GM19328 (cell line): ENCODE measurements around the gene KRTAP4-7.
"Not testable (repeated sequence)": the region's sequence is repeated elsewhere in the genome, so short reads cannot be mapped to it uniquely, and the experiment has no call there.

Experiments
- ATAC-seq: cut with Tn5 transposase; IDR thresholded peaks from one replicate; pipeline ENCODE4 v1.9.1; 2021; ENCODE audit warnings: mild to moderate bottlenecking, moderate library complexity; ENCODE audit not compliant: unreplicated experiment

The KRTAP4-7 gene

DNA sequence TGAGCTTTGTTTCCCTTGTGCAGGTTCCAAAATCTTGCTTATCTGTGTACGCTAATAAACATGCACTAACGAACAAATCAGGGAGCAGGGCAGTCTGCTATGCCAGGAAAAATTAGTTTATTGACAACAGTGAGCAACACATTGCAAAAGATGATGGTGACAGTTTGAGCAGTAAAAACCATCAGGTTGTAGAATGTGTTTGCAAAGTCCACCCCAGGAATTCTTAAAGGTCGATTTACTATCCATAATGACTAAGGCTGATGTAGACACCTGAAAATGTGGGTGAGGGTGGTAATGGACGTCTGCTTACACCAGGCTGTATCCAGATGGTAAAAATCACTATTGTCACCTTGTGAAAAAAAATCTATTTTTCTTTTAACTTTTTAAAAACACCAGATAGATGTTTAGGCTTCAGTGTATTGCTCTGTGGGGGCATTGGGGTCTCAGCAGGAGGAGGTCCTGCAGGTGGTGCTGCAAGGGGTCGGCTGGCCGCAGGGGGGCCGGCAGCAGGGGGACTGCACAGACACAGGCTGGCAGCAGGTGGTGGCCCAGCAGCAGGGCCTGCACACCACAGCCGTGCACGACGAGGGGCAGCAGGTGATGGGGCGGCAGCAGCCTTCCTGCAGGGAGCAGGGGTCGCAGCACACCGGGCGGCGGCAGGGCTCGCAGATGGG lies 18.8 kb upstream of the KRTAP4-7 start:
- ATAC-seq = not testable (repeated sequence)

DNA sequence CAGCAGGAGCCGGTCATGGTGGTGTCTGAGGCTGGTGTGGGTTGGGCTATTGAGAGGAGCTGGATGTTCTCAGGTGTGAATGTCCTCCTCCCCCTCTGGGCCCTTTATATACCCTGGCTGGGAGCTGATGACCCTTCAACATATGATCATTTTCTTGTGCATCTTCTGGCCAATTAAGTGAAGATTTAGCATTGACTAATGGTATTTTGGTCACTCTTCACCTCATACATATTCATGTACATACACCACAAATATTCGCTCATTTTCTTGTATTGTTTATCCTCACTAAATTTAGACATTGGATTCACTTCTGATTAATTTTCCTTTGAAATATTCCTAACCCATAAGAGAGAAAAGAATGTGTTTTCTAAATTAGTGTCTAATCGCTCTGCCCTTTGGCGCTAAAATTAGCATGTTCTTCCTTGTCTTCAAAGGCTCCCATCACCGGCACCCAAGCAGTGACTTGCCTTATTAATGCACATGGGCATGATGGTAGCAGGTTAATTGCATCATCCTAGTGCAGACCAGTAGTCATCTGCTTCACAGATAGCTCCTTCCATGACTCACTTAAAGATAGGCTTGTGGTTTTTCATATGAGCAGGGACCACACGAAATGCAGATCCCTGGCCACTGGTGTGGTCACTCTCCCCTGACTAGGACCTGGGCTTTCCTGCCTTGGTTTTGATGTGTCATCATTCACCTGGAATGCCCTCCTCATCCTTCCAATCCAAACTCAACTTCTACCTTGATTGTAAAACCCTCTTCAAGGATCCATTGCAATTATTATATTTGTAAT lies 17.9 kb upstream of the KRTAP4-7 start, which contains the start of gene KRTAP2-4:
Gene KRTAP2-4, minus strand, starts transcription at position 51 of the 796 bp plus-strand sequence. Its CDS starts 34 bp downstream, at position 17.
- ATAC-seq = no peak

DNA sequence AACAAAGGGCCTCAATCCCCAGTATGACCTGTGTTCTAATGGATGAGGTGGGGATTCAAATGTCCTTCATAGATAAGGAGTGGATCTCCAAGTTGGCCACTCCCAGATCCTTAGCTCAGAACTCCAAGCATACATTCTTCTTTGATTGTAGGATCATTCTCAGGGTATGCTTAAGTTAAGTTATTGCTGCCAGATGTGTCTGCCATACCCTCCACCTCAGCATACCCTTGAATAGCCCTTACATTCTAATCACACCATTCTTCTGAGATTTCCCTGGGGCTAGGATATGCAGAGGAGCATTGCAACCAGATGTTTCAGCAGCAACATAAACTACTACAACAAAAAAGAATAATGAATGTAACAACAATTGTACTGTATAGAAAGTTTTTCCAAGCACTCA lies 16.7 kb upstream of the KRTAP4-7 start:
- ATAC-seq = no peak

DNA sequence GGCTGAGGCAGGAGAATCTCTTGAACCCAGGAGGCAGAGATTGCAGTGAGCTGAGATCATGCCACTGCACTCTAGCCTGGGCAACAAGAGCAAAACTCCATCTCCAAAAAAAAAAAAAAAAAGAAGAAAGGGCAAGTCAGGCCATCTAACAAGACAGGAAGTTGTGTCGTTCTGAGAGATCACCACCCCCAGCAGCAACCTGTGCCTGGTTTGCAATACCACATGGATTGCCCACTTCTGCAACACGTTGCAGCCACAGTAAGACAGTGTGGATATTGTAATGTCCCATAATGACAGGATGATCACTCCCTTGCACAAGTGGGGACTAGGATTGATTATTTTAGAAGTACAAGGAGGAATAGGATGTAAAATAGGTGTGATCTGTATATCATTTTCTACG lies 14.9 kb upstream of the KRTAP4-7 start:
- ATAC-seq = no peak

DNA sequence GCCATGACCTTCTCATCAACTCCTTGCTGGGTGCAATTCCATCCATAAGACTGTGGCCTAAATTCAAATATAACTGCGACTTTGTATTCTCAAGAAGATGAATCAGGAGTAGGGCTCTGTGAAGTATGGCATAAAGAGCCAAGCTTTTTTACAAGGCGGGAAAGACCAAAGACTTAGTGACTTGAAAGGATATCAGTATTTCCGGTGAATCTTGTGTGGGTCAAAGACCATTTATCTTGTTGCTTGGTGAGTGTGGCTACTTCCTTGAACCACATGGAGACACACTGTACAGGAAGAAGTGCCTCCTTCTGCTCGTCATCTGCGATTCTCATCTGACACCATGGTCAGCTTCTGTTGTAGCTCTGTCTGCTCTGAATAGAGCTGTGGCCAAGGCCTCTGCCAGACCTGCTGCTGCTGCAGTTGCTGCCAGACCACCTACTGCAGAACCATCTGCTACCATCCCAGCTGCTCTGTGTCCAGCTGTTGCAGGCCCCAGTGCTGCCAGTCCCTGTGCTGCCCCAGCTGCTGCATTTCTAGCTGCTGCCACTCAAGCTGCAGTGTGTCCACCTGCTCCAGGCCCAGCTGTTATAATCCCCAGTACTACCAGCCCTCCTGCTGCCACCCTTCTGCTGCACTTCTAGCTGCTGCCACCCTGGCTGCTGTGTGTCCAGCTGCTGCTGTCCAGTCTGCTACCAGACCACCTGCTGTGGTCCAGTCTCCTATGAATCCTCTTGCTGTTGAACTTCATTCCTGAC lies 12.2 kb upstream of the KRTAP4-7 start:
- no peak for ATAC-seq

DNA sequence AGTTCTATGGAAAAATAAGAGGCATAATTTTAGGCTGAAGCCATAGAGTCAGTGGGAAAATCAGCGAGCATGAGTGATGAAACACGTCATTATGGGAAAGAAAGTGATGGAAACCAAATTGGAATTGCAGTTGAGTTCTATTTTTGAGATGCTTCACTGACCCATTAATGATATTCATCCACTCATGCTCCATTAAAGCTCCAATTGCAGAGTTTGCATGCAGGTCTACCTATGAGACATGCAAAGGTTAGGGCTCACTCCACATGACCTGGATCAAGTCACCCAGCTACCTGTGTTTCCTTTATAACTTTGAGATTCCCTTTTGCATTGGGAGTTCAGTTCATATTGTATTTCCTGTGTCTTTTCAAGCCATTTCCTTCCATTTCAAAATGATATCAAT lies 10.3 kb upstream of the KRTAP4-7 start:
- no peak for ATAC-seq

DNA sequence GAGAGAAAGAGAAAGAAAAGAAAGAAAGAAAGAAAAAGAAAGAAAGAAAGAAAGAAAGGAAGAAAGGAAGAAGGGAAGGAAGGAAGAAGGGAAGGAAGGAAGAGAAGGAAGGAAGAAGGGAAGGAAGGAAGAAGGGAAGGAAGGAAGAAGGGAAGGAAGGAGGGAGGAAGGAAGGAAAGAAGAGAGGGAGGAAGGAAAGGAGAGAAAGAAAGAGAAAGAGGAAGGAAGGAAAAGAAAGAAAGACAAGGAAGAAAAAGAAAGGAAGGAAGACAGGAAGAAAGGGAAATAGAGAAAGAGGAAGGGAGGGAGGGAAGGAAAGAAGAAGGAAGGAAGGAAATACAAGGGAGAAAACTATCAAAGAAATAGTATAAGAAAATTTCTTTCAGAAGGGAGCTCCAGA lies 7.2 kb upstream of the KRTAP4-7 start:
- no peak for ATAC-seq

DNA sequence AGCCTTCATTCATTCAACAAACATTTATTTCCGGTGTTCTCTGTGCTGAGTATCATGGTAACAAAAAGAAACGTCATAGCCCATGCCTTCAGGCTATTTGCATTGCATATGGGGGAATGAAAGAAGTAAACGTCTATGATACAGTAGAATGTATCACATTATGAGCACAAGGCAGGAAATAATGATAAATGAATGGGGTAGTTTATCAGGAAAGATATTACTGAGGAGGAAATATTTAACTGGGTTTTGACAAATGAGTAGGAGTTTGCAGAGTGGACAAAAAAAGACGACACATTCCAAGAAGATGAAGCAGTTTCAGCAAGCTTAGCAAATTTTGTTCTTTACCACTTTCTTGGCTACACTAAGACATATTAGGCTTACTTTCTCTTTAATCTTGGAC lies 1.3 kb upstream of the KRTAP4-7 start:
- no peak for ATAC-seq

DNA sequence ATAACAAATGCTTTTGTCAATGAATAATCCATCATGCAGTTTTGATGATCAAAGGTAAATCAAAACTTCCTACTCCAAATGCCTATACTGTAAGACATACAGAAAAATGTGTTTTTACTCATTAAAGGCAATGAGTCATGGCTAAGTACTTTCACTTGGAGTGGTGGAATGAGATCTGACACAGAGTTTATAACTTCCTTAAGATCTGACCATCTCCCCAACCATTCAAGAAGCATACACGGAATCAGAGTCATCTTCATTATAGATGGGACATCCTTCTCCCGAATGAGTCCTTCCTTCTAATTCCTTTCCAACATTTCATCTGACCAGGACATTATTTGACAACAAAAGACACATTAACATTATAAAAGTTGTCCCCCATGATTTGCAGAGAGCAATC lies 523 bp upstream of the KRTAP4-7 start:
- ATAC-seq = not testable (repeated sequence)

DNA sequence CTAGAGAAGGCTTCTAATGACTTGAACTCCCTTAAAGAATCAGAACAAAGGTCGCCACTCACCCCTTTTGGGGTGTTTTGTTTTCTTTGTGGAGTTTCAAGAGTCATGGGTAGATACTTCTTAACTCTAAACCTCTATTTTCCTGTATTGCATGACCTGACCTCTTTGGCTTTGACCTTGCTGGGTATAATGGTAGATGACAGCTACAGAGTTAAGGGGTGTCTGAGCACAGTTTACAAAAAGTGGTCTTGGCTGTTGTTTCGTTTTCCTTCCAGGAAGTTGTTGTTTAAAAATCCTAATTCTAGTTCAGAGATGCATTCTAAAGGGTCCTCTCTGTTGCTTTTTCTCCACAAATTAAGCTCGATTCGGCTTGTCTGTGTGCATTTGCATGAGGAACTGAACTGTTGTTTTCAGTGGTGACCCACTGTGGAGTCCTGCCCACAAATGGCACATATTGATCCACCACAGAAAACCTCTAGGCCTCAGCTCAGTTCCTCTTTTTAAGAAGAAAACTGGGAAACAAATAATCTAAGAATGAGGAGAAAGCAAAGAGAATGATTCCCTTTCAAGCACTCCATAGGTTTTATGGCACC lies 4.9 kb downstream of the KRTAP4-7 start:
- not testable (repeated sequence) for ATAC-seq

DNA sequence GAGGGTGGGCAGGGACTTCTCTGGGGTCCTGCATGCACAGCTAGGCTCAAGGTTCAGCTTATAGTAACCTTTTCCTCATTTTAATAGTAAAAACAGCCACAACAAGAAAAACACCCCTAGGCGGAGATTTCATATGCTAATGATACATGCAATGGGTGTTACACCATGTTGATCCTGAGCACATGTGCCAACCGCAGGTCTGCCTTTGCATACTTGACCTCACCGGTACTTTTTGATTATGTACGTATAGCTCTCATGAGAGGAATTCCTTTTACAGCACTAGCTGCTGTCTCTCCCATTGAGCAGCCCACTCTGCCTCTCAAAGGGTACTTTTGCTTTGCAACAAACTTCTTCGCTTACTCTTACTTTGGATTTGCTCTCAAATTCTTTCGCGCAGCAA lies 12.1 kb downstream of the KRTAP4-7 start:
- no peak for ATAC-seq

DNA sequence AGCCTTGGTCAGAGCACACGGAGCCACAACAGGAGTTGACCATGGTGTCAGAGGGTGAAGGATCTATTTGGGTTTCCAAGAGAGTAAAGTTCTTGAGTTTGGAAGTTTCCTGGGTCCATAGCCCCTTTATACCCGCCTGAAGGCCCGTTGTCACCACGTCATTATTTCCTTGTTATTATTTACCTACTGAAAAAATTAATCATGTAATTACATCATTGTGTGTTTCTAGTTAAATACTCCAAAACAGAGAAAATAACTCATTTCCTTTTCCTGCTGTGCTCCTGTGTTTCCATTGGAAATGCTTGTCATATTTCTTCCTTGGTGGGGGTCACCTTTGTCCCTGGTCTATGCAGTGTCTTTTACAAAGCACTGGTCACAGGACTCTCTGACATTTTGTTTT lies 14.1 kb downstream of the KRTAP4-7 start, which contains the start of gene KRTAP4-8:
Gene KRTAP4-8, minus strand, starts transcription at position 101 of the 400 bp plus-strand sequence. Its CDS starts 58 bp downstream, at position 43.
- ATAC-seq = no peak

DNA sequence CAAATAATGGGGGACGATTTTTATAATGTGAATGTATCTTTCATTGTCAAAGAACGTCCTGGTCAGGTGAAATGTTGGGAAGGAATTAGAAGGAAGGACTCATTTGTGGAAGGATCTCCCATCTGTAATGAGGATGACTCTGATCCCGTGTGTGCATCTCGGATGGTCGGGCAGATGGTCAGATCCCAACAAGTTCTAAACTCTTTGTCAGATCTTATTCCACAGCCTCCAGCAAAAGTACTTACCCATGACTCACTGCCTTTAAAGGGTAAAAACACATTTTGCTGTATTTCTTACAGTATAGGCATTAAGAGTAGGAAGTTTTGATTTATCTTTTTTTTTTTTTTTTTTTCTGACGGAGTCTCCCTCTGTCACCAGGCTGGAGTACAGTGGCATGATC lies 14.5 kb downstream of the KRTAP4-7 start:
- no peak for ATAC-seq

DNA sequence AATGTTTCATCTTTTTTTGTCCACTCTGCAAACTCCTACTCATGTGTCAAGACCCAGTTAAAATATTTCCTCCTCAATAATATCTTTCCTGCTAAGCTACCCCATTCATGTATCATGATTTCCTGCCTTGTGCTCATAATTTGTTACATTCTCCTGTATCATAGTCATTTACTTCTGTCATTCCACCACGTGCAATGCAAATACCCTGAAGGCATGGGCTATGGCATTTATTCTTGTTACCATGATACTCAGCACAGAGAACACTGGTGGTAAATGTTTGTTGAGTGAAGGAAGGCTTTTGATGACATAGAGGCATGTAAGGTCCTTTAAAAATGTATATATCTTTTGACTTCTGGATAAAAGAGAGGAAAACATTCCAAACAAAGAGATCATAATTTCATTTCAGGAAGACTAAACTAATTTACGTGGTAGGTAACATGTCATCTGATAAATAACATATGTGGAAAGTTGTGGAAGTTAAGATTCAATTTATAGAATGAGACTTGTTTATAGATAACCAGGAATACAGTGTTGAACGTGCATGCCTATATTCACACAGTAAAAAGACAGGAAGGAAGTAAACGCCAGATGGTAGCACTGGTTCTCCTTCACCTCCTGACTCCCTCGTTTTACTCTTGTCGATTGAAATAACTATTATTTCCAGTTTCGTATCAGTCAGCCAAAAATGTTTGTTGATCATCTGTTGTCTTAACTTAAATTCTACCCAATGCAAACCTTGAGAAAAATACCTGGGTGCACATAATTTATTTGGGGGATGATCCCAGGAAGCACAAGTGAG lies 15.9 kb downstream of the KRTAP4-7 start:
- not testable (repeated sequence) for ATAC-seq

DNA sequence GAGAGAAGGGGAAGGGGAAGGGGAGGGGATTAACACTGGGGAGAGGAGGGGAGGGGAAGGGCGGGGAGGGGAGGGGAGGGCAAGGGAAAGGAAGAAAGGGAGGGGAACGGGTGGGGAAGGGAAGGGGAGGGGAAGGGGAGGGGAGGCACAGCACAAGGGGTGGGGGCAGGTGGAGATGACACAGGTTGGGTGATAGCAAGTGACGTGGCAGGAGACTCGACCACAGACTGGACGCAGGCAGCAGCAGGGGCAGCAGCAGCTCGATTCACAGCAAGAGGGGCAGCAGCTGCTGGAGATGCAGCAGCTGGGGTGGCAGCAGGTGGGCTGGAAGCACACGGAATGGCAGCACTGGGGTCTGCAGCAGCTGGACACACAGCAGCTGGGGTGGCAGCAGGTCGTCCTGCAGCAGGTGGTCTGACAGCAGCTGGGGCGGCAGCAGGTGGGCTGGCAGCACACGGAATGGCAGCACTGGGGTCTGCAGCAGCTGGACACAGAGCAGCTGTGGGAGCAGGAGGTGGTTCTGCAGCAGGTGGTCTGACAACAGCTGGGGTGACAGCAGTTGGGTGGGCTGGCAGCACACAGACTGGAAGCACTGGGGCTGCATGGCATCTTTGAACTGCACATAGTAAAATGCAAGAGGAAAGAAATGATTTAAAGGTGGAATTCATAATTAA lies 17.8 kb downstream of the KRTAP4-7 start, which contains the start of gene KRTAP4-16:
Gene KRTAP4-16, minus strand, starts transcription at position 624 of the 674 bp plus-strand sequence. Its CDS starts 0 bp downstream, at position 624.
- no peak for ATAC-seq

DNA sequence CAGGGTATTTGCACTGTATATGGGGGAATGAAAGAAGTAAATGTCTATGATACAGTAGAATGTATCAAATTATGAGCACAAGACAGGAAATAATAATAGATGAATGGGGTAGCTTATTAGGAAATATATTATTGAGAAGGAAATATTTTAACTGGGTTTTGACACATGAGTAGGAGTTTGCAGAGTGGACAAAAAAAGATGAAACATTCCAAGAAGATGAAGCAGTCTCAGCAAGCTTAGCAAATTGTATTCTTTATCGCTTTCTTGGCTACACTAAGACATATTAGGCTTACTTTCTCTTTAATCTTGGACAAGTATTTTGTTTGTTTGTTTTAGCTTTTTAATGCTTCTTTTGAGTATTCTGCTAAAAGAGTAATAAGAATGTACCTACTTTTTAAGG lies 19.9 kb downstream of the KRTAP4-7 start:
- no peak for ATAC-seq

DNA sequence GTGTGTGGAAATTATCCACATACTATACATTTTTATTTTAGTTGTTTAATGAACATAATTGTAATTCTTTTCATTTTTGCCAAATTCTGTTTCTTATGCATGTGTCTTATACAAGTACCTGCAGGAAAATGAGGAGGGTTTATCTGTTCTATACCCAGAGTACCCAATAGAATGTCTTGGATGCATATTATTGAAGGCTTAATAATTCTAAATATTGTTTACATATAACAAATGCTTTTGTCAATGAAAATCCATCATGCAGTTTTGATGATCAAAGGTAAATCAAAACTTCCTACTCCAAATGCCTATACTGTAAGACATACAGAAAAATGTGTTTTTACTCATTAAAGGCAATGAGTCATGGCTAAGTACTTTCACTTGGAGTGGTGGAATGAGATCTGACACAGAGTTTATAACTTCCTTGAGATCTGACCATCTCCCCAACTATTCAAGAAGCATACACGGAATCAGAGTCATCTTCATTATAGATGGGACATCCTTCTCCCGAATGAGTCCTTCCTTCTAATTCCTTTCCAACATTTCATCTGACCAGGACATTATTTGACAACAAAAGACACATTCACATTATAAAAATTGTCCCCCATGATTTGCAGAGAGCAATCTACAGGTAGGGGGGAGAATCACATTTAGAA lies 20.6 kb downstream of the KRTAP4-7 start:
- ATAC-seq = not testable (repeated sequence)

DNA sequence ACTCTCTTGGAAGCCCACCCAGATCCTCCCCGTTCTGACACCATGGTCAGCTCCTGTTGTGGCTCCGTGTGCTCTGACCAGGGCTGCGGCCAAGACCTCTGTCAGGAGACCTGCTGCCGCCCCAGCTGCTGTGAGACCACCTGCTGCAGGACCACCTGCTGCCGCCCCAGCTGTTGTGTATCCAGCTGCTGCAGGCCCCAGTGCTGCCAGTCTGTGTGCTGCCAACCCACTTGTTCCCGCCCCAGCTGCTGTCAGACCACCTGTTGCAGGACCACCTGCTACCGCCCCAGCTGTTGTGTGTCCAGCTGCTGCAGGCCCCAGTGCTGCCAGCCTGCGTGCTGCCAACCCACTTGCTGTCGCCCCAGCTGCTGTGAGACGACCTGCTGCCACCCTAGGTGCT lies 21.4 kb downstream of the KRTAP4-7 start, which contains the start of gene KRTAP4-9:
Gene KRTAP4-9, plus strand, starts transcription at position 43 of the 400 bp plus-strand sequence. Its CDS starts 0 bp downstream, at position 43.
- ATAC-seq = not testable (repeated sequence)

DNA sequence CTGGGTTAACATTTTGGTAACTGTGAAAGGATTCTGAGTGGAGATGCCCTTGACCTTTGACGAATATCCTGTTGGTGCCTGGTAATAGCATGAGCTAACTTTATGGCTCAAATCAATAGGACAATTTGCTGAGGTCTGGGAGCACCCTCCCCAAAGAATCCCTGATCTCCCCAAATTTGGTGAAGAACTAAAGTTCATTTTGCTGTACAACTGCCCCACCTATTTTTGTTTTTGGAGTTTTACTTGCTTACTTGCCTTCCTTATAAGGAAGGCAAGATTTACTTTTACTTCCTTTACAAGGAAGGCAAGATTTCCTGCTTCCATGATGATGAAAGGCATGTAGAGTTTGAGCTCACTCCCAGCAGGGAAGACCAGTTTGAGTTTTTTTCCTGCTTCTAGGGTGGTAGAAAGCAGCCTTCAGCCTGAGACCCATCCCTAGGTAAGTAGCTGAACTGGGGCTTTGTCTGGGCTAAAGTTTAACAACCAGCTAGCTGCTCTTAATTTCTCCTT lies 24.0 kb downstream of the KRTAP4-7 start:
- ATAC-seq = no peak
